CD4-positive, alpha-beta T cell treated with Interleukin-10 for 1 hour (primary cell): ENCODE data around the gene ACOT13.
"Not testable (repeated sequence)": the region's sequence is repeated elsewhere in the genome, so short reads cannot be mapped to it uniquely, and the experiment has no call there.

Experiments
- DNase-seq: peaks from one replicate; pipeline ENCODE4 v3.0.0-alpha.2; 2020

The ACOT13 gene

DNA sequence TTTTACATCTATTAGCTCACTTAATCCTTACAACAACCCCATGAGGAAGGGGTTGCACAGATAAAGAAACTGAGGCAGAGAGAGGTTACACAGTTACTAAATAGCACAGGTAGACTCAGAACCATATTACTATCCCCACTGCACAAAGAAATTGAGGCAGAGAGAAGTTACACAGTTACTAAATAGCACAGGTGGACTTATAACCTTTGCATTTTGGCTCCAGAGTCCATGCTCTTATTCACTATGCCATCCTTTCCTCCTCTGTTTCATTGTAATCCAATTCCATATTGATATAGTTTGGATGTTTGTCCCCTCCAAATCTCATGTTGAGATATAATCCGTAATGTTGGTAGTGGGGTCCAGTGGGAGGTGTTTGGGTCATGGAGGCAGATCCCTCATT is 3.7 kb upstream of the ACOT13 start:
- no peak for DNase-seq

DNA sequence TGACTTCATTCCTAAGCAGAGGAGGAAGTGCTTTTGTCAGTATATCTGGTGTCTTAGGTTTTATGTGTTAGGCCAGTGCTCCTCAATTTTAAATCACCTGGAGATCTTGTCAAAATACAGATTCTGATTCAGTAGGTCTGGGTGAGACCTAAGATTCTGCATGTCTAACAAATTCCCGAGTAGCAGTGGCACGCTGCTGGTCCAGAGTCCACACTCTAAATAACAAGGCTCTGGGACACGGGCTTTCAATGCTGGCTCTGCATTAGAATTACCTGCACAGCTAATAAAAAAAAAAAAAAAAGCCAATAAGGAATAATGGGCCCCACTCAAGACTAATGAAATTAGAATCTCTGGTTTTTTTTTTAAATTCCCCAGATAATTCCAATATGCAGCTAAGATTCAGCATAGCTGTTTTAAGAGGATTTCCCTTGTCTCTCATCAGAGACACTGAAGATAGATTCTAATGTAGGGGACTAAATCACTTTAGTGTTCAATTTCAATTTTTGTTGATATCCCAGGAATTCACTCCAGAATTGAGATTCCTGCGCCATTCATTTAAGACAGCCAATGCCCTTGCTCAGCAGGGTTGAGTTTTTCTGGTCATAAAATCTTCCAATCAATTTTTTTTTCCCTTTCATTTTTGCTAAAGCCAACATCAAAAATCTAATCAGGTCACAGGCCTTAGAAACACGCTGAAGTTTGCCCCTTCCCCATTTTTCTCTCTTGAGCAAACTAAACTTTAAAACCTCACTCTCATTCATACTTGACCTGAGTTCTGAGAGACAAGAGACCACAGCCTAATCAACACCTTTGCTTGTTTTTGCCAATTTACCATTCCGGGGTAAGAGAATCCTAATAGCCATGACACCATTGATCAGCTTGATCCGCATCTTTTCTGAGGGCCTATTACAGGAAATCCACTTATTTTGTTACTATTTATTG is 2.6 kb upstream of the ACOT13 start:
- DNase-seq = no peak

DNA sequence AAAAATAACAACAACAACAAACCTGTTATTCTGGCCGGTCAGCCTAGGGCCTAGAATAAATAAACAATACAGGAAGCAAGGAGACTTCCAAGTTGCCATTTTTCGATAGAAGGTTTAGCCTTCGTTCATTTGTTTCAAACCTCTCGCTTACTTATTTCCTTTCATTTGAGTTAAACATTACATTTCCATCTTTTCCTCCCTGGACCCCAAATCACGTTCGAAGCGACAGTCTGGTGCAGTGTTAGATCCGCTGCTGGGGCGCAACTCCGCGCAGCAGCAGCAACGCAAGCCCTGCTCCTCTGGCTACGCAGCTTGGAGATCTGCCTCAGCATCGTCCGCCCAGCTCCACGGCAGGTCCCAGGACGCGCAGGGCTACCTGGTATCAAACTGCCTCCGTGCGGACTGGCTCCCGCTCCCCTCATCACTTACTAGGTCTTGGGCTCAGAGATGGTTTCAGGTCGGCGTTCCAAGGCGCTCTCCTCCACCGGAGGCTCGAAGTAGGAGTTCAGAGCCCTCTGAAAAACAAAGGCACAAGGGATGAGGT is 708 bp upstream of the ACOT13 start:
- DNase-seq = no peak

DNA sequence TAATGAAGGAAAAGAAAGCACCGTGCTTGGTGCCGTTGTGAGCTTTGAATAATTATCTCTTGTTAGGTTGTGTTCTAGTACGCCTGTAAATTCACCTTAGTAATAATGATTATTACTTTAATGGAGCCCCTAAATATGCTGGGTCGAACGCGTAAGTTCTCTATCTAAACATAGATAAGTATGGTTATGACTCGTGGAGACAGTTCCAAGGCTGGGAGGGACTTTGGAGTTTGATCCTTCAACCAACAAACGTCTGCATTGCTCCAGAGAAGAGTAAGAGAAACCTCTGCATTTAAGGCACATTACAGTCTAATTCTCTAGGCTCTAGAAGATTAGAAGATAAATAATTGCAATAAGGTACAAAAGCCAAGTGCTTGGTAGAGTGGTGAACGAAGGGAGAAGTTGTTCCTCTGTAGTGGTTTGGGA is 514 bp downstream of the ACOT13 start:
- DNase-seq = peak; percentile 11

DNA sequence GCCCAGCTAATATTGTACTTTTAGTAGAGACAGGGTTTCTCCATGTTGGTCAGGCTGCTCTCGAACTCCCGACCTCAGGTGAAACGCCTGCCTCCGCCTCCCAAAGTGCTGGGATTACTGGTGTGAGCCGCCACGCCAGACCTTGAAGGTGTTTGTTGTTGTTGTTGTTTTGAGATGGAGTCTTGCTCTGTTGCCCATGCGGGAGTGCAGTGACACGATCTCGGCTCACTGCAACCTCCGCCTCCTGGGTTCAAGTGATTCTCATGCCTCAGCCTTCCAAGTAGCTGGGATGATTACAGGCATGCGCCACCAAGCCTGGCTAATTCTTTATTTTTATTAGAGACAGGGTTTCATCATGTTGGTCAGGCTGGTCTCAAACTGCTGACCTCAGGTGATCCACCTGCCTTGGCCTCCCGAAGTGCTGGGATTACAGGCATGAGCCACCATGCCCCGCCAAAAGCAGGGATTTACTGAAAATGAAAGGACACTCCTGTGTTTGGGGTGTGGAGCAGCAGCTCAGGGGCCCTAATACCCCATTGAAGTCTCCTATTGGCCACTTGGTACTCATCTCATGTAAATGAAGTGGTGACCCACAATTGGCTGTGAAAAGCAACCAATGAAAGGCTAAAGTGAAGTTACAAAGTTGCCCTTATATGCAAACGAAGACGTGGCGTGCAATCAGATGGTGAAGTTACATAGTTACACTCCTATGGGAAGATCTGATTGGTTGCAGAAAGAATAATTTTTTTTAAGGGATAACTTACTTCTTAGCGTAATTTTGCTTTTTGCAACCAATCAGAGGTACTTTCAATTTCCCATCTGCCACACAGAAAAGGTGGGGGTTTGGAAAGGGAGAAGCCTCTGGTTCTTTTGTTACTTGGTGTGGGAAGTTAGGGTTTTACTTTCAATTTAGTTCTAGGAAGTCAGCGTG is 1.5 kb downstream of the ACOT13 start:
- peak; percentile 4 for DNase-seq

DNA sequence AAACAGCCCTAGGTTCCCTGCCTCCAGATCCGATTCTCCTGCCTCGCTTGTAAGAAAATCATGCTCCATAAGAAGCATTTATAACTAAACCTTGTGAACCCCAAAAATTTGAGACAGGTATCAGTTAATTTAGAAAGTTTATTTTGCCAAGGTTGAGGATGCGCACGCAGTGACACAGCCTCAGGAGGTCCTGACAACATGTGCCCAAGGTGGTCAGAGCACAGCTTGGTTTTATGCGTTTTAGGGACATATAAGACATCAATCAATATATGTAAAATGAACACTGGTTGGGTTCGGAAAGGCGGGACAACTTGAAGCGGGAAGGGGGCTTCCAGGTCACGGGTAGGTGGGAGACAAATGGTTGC is 2.1 kb downstream of the ACOT13 start:
- DNase-seq = no peak

DNA sequence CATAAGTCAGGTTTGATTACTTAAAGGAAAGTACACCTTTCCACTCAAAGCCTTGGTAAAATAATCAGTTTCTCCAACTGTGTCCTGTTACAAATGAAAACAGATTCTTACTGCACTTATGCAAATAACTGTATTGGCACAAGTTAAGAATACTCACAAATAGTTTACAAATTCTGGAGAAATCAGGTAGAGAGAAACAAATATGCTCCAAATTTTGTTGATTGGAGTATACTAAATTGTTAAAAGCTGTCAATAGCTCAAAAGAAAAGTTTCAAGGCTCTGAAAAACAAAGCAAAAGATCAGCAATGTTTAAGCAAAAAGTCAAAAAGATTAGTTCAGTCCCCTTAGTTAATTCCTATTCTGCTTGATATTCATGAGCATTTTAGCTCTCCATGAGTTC is 3.6 kb downstream of the ACOT13 start:
- not testable (repeated sequence) for DNase-seq

DNA sequence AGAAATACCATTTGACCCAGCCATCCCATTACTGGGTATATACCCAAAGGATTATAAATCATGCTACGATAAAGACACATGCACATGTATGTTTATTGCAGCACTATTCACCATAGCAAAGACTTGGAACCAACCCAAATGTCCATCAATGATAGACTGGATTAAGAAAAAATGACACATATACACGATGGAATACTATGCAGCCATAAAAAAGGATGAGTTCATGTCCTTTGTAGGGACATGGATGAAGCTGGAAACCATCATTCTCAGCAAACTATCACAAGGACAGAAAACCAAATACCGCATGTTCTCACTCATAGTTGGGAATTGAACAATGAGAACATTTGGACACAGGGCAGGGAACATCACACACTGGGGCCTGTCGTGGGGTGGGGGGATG is 4.2 kb downstream of the ACOT13 start:
- not testable (repeated sequence) for DNase-seq

DNA sequence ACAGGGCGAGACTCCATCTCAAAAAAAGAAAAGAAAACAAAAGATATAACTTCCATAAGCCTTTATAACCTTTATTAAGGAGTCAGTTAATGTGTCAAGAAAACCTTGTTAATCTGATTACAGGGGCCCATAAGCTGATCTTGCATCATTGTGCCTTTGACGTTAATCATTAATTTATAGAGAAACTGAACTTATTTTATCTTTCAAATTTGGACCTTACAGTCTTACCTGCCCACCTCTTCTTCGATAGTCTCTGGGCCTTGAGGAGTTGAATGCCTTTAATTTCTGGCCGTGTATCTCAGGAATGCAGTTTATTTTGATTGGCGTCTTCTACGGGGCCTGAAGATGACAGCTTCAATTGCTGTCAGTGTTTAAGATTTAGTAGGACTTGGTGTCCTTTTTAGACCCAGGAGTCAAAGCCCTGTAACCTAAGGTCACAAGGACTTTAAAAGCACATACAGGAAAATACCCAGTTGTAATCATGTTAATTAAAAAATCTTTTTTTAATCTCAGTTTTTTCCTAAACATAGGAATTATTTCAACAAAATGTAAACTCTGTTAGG is 5.8 kb downstream of the ACOT13 start:
- DNase-seq = no peak

DNA sequence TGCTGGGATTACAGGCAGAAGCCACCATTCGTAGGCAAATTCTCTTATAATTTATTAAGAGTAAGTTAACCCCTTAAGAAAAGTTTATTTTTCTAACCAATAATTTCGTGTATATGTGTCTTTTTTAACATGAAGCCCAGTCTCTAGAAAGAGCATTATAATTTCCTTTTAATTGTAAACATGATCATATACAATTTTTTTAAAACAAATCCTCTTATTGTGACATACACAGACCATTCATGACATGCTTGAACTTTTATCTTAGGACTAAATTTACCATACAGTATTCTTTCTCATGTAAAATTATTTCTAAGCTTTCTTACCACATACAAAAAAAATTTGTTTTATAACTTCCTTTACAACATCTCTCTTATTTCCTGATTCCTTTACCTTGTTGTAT is 6.7 kb downstream of the ACOT13 start:
- DNase-seq = no peak

DNA sequence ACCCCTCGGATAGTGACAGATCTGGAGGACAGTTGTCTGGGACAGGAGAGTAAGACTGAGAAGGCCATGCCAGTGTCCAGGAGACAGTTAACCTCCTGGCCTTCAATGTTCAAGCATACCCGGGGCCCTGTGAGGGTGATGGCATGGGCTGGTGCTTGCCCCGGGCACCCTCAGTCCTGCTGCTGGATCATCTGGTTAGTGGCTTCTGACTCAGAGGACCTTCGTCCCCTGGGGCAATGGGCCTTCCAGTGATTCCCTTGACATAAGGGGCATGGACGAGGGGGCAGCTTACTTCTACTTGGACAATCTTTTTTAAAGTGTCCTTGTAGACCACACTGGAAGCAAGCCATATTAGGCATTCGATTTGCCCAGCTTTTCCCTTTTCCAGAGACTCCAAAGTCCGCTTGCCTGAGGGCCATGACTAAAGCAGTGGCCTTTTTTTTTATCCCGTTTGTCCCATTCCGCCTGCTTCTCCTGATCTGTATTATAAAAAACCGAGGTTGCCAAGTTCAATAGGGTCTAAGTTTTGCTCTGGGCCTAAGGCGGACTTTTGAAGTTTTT is 12.0 kb downstream of the ACOT13 start:
- DNase-seq = not testable (repeated sequence)

DNA sequence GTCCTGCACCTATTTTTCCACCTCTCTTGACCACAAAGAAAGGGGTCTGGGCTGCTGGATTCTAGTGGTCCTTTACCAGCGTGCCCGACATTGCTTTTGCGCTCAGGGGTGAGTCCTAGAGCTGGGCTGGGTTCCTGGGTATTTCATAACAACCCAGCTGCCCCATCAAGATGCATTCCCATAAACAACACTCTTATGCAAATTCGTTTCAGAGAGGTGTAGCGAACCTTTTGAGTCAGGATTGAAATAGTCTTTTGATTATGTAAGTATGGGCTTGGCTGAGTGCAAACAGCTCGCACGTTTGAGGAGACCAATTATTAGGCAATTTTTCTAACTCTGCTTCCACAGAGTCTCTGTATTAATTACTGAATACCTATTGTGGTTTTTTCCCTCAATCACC is 13.7 kb downstream of the ACOT13 start:
- DNase-seq = no peak

DNA sequence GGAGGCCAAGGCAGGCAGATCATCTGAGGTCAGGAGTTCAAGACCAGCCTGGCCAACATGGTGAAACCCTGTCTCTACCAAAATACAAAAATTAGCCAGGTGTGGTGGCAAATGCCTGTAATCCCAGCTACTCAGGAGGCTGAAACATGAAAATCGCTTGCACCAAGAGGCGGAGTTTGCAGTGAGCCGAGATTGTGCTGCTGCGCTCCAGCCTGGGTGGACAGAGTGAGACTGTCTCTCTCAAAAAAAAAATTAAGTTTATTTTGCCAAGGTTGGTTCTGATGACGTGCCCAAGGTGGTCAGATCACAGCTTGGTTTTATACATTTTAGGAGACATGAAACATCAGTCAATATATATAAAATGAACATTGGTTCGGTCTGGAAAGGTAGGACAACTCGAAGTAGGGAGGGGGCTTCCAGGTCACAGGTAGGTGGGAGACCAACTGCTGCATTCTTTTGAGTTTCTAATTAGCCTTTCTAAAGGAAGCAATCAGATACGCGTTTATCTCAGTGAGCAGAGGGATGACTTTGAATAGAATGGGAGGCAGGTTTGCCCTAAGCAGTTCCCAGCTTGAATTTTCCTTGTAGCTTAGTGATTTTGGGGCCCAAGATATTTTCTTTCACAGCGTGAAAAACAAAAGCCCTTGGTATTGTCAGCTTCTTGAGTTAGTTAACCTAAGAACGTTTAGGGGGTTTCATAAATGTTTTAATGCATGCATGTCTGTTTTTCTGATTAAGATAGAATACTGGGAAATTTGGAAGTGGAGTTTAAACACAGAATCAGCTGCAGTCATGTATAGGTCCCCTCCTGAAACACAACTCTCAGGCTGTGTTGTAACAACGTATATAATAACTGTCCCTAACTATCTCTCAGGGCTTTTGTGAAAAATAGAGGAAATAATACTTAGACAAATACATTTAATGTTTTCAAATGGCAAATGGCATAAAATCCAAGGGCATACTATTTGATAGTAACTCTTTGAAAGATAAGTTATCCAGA is 16.7 kb downstream of the ACOT13 start:
- DNase-seq = no peak

DNA sequence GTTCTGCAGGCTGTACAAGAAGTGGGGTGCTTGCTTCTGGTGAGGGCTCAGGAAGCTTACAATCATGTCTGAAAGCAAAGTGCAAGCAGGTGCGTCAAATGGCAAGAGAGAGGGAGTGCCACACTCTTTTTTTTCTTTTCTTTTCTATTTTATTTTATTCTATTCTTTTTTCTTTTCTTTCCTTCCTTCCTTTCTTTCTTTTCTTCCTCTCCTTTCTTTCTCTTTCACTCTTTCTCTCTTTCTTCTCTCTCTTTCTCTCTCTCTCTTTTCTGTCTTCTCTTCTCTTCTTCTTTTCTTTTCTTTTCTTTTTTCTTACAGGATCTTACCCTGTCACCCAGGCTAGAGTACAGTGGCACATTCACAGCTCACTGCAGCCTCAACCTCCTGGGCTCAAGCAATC is 19.5 kb downstream of the ACOT13 start:
- DNase-seq = no peak

DNA sequence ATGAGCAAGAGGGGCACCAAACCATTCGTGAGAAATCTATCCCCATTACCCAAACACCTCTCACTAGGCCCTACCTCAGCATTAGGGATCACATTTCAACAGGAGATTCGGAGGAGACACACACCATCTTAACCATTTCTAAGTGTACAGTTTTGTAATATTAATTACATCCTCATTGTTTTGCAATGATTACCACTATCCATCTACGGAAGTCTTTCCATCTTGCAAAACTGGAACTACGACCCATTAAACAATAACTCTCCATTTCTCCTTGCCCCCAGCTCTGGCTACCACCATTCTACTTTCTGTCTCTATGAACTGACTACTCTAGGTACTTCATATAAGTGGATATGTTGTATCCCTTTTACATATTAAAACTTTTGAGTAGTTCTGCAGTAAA is 20.1 kb downstream of the ACOT13 start:
- DNase-seq = no peak

DNA sequence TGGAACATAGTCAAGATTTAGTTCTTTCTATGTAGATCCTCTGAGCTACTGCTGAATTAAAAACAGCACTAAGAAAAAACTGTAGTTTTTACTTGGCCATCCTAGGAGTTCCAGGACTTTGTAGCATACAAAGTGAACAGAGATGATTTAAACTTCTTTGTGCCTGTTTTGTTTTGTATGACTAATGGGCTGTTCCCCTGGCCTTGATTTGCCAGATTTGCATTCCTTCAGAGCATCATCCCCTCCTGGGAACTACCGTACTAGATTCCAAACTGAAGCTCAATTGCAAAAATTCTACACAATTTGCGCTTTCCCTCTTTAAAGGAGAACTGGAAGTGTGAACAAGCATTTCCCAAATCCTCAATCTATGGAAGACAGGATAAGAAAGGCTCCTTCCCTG is 23.1 kb downstream of the ACOT13 start:
- DNase-seq = no peak

DNA sequence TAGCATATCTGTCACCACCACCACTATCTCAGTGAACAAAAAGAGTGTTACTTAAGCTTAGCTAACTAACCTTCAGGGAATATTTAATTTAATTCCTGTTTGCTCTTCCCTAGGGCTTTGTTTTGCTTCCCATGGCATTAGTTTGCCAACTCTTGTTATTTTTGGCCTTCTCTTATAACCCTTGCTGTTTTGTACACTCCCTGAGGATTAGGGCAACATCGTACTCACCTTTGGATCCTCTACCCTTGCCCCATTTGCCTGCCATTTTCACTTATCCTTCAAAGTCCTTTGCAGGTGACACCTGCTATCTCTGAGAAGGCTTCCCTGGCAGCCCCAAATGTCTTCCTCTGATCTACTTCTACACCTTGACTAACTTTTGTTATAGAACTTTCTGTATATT is 23.7 kb downstream of the ACOT13 start:
- DNase-seq = no peak

DNA sequence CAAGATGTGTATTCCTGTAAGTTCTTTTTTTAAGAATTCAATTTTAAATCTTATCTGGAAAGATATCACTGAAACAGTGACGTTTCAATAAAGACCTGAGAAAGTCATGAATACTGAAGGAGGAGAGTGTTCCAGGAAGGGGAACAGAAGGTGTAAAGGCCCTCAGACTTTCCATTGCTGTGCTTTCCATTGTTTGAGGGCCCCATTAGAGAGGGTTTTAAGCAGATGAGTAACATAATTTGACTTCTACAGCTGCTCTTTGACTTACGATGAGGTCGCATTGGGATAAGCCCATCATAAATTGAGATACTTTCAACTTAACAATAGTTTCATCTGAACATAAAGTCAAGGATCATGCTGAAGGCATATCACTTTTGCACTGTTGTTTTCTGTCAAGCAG is 24.7 kb downstream of the ACOT13 start:
- no peak for DNase-seq

DNA sequence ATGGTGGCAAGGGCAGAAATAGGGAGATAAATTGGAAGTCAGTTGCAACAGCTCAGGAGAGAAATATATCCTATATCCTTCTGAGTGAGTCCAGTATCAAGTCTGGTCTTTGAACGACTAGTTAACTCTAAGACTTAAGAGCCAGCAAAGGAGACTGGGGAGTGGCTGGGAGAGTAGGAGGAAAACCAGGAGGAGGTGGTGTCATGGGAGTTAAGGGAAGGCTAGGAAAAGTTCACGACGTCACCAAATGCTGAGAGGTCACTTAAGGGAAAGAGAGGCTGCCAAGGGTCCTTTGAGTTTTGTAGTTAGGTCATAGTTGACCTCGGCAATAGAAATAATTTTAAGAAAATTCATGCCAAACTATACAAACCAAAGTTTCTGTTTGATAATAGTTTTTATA is 25.1 kb downstream of the ACOT13 start:
- DNase-seq = no peak

DNA sequence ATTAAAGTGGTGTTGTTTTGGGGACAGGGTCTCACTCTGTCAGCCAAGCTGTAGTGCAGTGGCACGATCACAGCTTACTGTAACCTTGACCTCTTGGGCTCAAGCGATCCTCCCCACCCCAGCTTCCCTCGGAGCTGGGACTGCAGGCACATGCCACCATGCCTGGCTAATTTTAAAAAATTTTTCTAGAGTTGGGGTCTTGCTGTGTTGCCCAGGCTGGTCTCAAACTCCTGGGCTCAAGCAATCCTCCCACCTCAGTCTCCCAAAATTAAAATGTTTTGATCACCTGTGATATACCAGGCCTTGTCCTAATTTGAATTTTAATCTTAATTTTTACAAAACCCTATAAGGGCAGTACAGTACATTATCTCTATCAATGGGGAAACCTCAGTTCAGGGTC is 25.5 kb downstream of the ACOT13 start:
- no peak for DNase-seq

DNA sequence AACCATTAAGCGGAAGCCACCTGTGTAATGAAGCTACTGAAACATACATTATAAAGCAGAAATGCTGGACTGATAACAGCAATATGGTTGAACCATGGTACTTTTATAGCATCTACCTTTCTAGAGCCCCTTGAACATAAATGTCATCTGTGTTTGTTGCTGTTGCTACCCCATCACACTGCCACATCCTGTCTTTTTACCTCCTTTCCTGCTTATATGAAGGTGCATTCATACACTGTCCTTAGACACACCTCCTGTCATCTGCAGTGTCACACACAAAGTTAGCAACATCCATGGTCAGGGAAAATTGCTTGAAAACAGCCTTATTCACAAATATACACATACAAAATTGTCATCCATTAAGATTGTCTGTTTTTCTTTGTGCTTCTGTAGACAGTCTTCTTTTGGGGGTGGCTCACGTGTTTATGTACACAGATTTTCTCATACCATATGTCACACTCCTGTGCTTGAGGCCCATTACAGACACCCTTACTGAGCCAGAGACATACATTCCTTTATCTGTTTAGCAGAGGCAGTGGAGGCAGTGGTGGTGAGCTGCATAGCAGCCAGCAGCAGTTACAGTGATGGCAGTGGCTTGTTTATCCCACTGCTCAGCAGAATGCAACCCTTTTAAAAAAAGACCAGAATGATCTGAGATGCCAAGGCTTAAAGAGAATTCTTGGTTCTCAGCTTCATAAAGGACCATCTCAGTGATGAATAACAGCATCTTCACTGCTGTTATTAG is 26.1 kb downstream of the ACOT13 start:
- no peak for DNase-seq
